ENCODE measurements around the gene SNRK.
A peak's percentile ranks its signal among the peaks of the same experiment; 100 is the strongest.
"Not testable (repeated sequence)": the region's sequence is repeated elsewhere in the genome, so short reads cannot be mapped to it uniquely, and the experiment has no call there.

The SNRK gene

DNA sequence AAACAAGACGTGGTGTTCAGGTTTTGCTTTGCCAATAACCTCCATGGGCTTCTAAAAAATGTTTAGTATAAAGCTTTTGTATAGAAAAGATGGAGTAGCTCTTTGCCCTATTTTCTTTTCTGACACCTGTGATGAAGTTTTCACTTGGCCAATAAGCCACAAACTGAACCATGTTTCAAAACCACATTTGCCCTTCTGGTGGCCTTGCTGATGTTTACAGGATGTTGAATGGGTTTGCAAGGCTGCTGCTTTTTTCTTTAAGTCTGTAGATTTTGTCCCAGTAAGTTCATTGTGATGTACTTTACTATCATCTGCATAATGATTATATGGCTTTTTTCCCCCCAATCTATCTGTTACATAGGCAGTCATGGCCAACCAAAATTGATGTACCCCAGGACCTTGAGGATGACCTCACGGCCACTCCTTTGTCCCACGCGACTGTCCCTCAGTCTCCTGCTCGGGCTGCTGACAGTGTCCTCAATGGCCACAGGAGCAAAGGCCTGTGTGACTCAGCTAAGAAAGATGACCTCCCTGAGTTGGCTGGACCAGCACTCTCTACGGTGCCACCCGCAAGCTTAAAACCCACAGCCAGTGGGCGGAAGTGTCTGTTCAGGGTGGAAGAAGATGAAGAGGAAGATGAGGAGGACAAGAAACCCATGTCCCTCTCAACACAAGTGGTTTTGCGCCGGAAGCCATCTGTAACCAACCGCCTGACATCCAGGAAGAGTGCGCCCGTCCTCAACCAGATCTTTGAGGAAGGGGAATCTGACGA lies 60.8 kb downstream of the SNRK start:
- DNase-seq: no peak

DNA sequence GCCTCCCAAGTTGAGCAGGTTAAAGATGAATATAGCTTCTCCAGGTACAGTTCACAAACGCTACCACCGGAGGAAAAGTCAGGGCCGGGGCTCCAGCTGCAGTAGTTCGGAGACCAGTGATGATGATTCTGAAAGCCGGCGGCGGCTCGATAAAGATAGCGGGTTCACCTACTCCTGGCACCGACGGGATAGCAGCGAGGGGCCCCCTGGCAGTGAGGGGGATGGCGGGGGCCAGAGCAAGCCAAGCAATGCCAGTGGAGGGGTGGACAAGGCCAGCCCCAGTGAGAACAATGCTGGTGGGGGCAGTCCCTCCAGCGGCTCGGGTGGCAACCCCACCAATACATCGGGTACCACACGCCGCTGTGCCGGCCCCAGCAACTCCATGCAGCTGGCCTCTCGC lies 61.4 kb downstream of the SNRK start:
- DNase-seq: no peak

DNA sequence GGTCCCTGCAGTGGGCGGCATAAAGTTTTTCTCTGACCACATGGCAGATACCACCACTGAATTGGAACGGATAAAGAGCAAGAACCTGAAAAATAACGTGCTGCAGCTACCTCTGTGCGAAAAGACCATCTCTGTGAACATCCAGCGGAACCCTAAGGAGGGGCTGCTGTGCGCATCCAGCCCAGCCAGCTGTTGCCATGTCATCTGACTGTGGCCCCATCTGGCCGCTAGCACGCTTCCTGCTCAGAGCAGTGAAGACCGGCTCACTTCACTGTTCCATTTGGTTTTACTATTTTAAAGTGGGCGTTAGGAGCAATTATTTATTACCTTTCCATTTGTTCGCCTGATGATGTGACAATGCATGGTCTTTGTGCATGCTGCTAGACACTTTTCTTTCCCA lies 62.0 kb downstream of the SNRK start:
- DNase-seq: no peak

DNA sequence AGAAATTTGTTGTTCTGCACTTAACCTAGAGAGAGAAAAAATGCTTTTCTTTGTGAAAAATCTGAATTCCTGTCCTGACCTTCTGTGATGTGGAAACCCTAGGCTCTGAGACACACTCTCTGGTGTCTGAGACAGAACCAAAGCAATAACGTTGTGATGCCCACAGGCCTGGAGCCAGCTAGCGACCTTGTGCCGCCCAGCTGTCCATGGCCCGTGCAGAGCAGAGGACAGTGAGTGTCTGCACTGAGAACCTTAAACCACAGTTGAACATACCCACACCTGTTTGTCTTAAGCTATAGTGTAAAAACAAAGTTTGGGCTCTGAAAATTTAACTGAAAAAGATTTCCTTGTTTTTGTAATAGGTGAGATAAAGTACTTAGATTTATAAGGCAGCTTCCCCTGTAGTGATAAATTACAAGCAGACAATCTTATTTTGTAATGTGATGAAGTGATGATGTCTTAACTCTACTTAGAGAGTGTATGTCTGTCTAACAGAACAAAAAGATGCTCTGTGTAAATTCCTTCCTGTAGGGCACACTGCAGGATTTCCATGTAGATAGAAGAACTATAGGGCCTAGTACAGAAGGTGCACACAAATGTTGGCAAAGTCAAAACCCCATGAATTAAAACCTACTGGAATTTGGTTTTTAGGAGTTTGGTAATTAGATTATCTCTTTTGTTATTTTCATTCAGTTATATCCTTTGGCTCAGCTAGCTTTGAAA lies 62.7 kb downstream of the SNRK start:
- no peak for DNase-seq

DNA sequence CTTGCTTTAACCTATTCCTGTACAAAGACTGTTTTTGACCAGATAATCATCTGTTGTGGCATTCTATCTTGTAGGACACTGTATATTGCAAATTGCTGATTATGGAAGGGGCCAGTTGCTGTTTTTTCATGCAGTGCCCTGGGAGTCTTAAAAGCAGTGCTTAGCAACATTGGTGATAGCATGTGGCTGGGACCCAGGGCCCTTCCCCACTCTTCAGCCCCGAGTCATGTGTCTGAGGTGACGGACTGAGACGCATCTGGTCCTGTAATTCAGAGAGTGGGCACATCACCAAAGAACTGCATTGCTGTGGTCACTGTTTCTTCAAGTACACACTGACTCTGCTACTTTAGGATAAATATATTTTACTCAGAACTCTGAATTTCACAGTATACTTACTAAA lies 63.4 kb downstream of the SNRK start:
- no peak for DNase-seq

DNA sequence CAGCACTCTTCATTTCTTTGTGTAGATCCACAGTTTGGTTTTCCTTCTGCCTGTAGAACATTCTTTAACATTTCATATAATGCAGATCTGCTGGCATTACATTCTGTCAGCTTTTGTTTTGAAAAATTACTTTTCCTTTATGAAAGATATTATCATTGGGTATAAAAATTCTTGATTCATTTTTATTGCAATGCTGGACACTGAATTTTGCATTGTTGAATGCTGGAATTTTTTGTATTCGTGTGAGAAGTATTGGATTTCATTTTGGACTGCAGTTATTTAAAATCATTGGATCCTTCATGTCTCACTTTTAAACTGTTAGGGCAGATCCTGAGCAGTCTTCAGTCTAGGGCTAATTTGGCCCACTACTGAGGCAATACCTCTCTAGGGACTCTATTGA lies 67.1 kb downstream of the SNRK start:
- DNase-seq: no peak

DNA sequence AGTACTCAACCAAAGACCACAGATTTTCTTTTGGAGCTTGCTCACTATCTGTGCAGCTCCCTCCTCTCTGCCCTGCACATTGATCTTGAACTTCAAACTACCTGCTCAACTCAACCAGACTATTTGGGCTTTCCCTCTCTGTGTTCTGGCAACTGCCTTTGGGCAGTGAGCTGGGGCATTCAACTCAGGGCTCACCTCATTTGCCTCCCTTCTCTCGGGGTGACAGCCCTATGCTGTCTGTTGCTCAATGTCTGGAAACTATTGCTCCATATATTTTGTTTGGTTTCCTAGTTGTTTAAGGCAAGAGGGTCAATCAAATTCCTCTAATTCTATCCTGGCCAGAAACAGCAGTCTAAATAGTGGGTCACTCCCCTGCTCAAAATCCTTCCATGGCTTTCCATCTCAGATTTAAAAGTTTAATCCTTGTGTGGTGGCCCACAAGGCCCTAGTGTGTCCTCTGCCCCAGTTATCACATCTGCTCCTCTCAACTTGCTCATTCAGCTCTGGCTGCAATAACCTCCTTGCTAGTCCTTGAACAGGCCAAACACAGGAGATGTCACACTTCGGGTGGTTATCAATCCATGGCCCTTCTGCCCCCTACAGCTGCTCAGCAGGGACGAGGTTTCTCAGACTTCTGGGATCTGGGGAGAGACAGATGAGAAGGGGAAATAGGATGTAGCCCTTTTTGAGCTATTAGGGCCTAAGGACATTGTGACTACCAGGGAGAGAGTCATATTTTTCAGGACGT lies 67.8 kb downstream of the SNRK start:
- DNase-seq: no peak

DNA sequence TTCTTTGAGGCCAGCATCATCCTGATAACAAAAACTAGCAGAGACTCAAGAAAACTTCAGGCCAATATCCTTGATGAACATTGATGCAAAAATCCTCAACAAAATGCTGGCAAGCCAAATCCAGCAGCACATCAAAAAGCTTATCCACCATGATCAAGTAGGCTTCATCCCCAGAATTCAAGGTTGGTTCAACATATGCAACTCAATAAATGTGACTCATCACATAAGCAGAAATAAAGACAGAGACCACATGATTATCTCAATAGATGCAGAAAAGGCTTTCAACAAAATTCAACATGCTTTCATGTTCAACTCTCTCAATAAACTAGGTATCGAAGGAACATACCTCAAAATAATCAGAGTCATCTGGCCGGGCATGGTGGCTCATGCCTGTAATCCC lies 69.7 kb downstream of the SNRK start:
- not testable (repeated sequence) for DNase-seq

DNA sequence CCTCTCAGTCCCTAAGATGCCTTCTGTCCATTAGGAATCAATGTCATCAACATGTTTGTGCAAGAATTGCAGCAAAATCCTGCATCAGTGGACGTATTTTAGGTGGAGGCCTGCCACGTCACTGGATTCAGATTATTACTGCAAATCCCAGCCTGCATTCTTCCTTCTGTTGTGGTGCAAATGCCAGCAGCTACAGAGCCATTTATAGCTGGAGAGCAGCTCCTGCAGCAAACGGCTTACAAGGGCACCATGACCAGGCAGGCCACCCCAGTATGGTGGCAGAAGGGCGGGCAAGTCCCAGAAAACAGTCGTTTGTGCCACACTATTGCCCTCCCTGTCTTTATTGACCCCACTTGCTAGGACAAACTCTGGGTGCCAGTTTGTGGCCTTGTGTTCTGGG lies 74.7 kb downstream of the SNRK start:
- DNase-seq: no peak

DNA sequence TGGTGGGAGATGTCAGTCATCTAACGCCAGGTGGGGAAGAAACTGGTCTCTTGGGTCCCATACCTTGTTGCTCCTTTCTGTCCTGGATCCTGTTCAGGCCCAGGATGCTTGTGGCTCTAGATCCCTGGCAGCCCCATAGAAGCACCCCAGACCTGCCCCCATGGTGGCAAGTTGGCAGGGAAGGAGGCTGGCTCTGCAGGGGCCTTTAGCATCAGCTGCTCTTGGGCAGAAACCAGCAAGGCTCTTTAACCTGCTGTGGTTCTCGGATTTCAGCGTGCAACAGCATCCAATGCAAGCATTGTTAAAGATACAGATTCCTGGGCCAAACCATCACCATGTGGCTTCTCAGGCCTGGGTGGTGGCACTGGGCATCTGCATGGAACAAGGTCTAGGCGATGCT lies 75.8 kb downstream of the SNRK start:
- no peak for DNase-seq

DNA sequence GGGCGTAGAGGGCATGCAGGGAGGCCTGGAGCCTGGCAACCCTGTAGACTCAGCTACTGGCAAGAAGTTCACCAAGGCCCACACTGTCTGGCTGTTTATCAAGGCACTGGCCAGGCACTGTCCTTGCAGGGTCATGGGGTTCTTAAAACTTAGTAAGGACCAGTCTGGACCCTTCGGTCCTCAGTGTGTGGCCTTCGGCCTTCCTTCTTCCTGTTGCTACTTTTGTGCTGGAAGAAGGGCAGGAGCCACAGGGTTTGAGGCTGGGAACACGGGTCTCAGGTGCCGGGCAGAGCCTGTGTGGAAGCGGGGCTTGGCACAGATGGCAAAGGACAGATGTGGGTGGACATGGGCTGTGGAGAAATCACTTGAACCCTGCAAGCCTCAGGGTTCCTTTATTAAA lies 76.6 kb downstream of the SNRK start:
- DNase-seq: peak; percentile 46

DNA sequence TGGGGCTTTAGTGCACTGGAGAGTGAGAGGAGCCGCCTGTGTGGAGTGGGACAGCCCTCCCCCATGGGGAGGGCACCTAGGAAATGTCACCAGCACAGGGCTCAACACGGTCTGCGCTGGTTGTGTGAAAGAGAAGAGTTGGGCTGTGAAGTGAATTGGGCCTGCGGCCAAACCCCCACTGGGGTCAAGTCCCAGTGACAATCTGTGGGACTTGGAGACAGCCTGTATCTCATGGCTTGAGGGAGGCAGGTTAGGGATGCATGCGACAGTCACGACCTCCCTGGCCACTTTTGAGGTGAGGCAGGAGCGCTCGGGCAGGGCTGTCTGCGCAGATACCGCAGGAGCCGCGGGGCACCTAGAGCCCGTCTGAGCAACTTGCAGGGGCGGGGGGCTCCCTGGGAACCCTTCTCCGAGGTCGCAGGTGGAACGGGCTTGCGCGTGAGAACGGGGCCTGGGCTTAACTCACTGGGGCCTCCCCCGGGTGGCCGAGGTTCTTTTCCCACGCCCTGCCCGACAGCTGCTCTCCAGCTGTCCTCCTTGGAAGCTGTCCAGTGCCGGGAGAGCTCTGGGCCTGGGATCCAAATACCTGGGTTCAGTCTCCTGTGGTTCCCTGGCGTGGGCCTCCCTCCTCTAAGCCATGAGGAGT lies 77.4 kb downstream of the SNRK start:
- peak; percentile 46 for DNase-seq

DNA sequence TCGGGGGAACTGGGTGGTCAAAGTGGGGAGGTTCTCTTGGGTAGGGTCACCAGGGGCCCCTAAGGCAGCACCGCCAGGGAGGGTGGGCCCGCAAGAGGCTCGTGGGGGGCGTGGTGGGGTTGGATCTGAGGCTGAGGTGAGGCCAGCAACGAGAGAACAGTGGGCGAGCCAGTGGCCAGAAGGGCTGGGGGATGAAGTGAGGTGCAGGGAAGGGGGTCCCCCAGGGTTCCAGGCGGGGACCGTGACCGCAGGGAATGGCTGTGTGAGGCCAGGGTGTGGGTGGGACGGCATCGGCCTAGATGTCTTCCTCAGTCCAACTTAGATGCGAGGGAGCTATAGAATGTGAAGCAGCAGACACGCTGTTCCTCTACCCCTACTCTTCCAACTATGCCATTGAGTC lies 78.2 kb downstream of the SNRK start:
- peak; percentile 50 for DNase-seq

DNA sequence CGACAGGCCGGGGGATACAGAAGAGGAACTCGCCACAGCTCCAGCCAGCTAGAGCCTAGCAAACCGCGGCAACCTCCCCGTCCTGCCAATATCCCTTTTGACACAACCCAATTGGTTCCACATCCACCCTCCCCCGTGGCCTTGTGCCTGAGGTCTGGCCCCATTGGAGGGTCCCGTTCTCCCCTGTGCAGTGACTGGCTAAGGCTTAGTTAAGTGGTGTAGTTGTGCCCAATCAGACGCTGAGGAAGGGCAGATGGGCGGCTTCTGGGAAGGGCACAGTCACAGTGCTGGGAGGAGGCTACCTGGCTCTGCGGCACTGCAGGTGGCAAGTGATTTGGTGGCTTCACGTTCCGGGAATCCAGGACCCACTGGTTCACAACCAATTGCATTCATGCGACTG lies 78.6 kb downstream of the SNRK start:
- DNase-seq: peak; percentile 46

DNA sequence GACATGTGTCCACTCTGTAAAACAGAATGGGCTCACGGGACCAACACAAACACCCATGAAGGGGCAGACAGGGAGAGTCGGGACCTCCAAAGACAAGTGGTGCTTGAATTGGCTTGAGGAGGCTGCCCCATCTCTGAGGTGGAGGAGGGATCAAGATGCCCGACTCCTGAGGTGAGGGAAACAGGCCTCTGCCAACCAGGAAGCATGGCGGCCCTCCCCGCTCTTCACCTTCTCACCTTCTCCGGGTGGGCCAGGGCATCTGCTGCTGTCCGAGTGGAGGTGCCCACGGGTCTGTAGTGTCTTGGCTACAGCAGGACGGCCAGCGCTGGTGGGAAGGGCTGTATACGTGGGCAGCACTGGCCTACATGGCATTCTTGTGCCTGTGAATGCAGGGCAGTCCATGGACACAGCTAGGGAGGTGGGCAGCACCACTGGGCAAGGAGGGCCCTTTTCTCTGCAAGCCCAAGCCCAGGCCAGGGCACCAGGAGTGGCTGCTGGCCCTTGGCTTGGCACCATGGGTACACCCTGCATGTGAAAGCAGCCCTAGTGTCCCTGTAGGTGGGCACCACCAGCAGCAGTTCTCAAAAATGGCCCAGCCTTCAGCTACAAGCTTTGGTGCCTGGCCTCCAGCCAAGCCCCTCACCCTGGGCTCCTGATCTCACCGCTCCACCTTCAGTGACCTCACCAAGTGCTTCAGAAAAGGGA lies 79.4 kb downstream of the SNRK start:
- DNase-seq: peak; percentile 49

DNA sequence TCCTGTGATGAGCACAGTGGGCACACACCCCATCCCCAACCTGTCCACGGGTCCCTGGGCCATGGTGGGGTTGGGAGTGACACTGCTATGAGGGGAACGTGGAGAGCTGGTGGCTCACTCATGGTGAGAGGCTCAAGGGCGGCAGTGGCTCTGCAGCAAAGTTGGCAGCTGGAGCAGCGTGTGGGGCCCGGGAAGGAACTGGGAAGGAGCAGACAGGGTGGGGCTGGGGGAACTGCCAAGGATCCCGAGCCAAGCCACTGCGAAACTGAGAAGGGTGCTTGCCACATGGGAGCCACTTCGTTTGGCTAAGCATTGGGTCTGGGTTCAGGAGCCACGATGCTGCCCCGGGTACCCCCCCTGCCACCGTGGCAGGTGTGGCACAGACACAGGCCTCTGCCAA lies 80.1 kb downstream of the SNRK start:
- DNase-seq: peak; percentile 44

DNA sequence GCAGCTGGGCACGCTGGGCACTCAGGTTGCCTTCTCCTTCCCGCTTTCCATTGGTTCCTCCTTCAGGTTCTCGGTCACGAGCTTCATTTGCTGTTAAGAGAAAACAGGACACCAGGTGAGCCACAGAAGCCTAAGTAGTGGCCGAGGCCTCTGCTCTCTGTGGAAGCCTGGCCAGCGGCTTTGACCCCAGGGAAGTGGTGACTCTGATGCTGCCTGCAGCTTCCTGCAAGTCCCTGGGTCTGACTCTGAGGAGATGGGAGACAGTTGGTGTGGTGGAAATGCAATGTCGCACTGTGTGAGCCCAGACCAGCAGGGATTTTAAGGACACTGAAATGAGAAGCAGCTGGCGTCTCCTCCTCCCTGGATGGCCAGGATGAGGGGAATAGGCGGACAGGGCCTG lies 80.5 kb downstream of the SNRK start:
- DNase-seq: no peak

DNA sequence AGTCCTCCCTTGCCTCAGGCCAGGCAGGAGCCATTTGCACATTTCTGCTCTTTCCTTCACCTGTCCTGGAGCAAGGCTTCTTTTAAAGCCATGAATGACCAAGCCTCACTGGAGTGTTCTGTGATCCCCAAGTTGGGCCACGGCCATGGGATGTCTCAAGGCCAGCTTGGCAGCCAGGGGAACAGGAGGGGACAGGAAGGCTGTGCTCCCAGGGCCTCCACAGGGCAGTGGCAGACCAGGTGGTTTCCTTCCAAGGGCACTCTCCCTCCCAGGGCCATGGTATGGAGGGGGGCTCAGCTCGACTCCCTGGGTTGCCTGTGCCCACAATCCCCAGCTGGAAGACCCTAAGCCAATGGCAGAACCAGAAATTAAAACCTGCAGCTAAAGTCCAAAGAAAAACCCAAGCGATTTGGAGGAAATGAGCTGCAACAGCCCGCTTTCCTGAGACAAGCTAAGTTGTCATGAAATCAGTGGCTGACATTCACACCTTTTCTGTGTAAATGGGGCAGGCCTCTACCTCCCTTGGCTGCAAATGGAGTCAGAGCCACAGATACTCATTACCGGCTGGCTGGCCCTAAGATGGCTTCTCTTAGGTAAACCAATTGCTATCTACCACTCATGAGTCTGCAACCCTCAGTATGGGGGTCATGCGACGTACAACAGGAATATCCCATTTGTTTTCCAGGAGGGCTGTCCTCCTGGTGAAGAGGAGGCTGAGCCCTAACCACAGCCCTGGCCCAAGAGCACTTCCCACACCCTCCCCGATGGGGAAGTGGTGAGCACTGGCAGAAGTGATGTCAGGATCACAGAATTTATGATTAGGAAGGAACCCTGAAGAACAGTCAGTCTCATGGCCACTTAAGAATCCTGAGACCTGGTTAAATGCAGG lies 83.3 kb downstream of the SNRK start:
- peak; percentile 50 for DNase-seq

DNA sequence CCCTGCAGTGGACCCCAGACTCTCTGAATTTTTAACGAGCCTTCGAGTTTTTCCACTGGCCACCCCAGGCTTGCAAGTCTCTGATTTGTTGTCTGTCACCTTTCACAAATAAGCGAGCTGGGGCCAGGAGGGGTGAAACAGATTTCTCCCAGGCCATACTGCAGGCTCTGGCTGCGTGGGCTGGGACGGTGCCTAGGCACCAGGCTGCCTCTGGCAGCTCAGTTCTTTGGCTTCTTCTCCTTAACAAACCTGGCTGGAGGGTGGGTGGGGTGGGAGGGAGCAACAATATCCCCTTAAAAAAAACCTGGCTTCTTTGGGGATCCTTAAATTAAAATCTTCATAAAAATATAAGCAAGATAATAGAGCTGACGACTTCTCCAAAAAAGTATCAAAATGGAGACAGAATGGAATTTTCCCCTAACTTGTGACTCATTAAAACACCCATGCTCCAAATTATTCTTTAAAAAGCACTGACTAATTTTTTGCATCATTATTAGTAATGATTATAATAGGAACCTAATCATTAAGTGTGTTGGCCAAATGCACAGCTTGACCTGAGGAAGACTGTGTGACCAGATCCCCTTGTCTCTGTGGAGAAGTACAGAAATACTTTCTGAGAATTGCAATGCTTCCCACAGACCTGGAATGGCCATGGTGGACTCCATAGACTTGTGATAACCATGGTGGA lies 84.1 kb downstream of the SNRK start:
- DNase-seq: no peak

DNA sequence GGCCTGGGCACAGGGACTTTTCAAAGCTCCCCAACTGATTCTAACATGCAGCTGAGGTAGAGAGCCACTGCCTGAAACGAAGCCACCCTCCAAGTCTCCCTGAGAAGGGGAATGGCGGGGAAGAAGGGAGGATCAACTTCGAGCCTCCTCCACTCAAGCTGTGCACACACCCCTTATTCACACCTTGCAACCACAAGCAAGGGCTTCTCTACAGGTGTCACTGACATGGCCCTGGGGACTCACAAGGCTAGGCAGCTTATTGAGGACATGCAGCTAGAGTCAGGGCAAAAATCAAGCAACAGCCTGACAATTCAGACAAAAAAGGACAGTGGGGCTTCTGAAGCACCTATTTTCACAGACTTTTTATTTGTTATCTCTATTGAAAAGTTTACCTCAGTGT lies 85.2 kb downstream of the SNRK start:
- DNase-seq: peak; percentile 49
